ENCODE results near the gene TEAD1.

GRCh38 chr11:12725863-12726682 lies 51.9 kb downstream of the TEAD1 start:
- TF ChIP-seq CTCF (conservative IDR thresholded peaks at IDR 0.05; ENCODE audit: low read depth in 2 of 2): no peak
- TF ChIP-seq EZH2 (IDR thresholded peaks at IDR 0.05; ENCODE audit: low read depth, unreplicated experiment): no peak
- no peak for TF ChIP-seq POLR2AphosphoS5 (IDR thresholded peaks at IDR 0.05; ENCODE audit: low read depth)
- TF ChIP-seq CREB1 (CRISPR knock-in tag; IDR thresholded peaks at IDR 0.05; ENCODE audit: low read depth): no peak
- no peak for TF ChIP-seq REST (IDR thresholded peaks at IDR 0.05; ENCODE audit: unreplicated experiment)
- TF ChIP-seq NANOG (IDR thresholded peaks at IDR 0.05; ENCODE audit: borderline replicate concordance): no peak
- no peak for TF ChIP-seq EZH2phosphoT487 (IDR thresholded peaks at IDR 0.05; ENCODE audit: unreplicated experiment)
- TF ChIP-seq JUNB (IDR thresholded peaks at IDR 0.05; ENCODE audit: unreplicated experiment): no peak
- no peak for TF ChIP-seq ZNF462 (CRISPR knock-in tag; IDR thresholded peaks at IDR 0.05)
